Effector memory CD8-positive, alpha-beta T cell (primary cell): ENCODE results near the gene ERH.

ENCODE experiments used
- ATAC-seq: fragments of 150-1000 bp; cut with Tn5 transposase; replicated peaks from 2 replicates; pipeline ENCODE4 v1.10.0; 2021; ENCODE audit warnings: mild to moderate bottlenecking, moderate library complexity
- DNase-seq, 3 experiments: peaks; one replicate each; pipeline ENCODE4 v3.0.0; 2021
- H3K27ac Mint-ChIP-seq, 2 donors: one replicate each; pipeline ENCODE4 v1.8.0; 2022; ENCODE audit warnings: mild to moderate bottlenecking in 2 of 2, mixed read lengths in 2 of 2, moderate library complexity in 2 of 2
- H3K27me3 Mint-ChIP-seq, 2 donors: one replicate each; pipeline ENCODE4 v1.8.0; 2022; ENCODE audit warnings: mixed read lengths in 2 of 2
- H3K36me3 Mint-ChIP-seq: one replicate; pipeline ENCODE4 v1.8.0; 2022; ENCODE audit warnings: mild to moderate bottlenecking, moderate library complexity, mixed read lengths; ENCODE audit not compliant: insufficient read depth
- H3K4me1 Mint-ChIP-seq, 2 donors: one replicate each; pipeline ENCODE4 v1.8.0; 2022; ENCODE audit warnings: low read depth in 2 of 2, mixed read lengths in 2 of 2
- H3K4me3 Mint-ChIP-seq, 2 donors: one replicate each; pipeline ENCODE4 v1.8.0; 2022; ENCODE audit warnings: mild to moderate bottlenecking in 2 of 2, mixed read lengths in 2 of 2, moderate library complexity in 2 of 2
- H3K9me3 Mint-ChIP-seq, 2 donors: one replicate each; pipeline ENCODE4 v1.8.0; 2022; ENCODE audit warnings: mixed read lengths in 2 of 2

The ERH gene

DNA sequence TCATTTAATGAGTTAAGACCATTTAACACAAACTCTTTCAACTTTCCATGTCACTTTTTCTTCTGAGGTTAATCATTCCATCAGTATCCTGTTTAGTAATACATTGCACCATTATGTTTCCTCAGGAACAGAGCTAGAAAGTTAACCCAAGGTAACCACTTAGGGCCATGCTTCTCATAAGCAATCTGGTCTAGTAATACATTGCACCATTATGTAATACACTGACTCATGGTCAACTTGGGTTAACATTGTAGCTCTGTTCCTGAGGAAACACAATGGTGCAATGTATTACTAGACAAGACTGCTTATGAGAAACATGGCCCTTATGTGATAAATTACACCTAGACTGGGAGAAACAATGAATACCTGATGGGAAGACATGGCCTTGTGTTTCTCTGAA lies 21.7 kb downstream of the ERH start:
- H3K27ac Mint-ChIP-seq, result no peak overlapping the region
- no peaks in the 10 kb centered on the region for H3K4me1 Mint-ChIP-seq
- H3K36me3 Mint-ChIP-seq, result peaks cover 33% of the 10 kb centered on the region
- ATAC-seq, result no peak
- no peak for DNase-seq
- no peaks in the 10 kb centered on the region for H3K9me3 Mint-ChIP-seq
- H3K4me3 Mint-ChIP-seq, result no peak overlapping the region
- no peaks in the 10 kb centered on the region for H3K27me3 Mint-ChIP-seq

DNA sequence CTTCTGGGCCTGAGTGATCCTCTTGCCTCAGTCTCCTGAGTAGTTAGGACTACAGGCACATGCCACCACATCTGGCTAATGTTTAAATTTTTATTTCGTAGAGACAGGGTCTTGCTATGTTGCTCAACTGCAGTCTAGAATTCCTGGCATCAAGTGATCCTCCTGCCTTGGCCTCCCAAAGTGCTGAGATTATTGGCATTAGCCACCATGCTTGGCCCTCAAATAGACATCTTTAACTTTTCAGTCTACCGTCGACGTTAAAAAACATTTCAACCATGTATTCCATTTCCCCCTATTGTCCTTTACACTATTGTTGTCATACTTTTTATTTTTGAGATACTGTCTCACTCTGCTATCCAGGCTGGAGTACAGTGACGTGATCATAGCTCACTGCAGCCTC lies 22.4 kb downstream of the ERH start:
- H3K4me1 Mint-ChIP-seq, result no peaks in the 10 kb centered on the region
- H3K27me3 Mint-ChIP-seq, result no peaks in the 10 kb centered on the region
- no peak for DNase-seq
- ATAC-seq, result no peak
- no peak overlapping the region for H3K27ac Mint-ChIP-seq
- H3K36me3 Mint-ChIP-seq, result peaks cover 26% of the 10 kb centered on the region
- no peaks in the 10 kb centered on the region for H3K9me3 Mint-ChIP-seq
- no peak overlapping the region for H3K4me3 Mint-ChIP-seq

DNA sequence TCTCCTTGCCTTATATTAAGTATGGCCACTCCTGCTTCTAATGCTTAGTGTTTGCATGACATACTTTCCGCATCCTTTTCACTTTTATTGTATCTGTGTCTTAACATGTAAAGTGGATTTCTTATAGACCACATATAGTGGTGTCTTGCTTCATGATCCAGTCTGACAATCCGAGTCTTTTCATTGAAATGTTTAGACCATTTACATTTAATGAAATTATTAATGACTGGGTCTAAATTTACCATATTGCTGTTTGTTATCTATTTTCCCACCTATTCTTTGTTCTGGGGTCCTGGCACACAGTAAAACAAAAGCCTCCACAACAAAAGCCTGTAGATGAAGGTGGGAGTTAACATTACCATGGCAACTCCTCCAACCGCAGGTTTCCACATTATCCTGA lies 22.9 kb downstream of the ERH start:
- no peak for DNase-seq
- Mint-ChIP-seq H3K27ac (no peak overlapping the region), H3K4me3 (no peak overlapping the region), H3K9me3 (no peaks in the 10 kb centered on the region), H3K27me3 (no peaks in the 10 kb centered on the region), H3K4me1 (no peaks in the 10 kb centered on the region), H3K36me3 (peaks cover 22% of the 10 kb centered on the region)
- ATAC-seq, result no peak

DNA sequence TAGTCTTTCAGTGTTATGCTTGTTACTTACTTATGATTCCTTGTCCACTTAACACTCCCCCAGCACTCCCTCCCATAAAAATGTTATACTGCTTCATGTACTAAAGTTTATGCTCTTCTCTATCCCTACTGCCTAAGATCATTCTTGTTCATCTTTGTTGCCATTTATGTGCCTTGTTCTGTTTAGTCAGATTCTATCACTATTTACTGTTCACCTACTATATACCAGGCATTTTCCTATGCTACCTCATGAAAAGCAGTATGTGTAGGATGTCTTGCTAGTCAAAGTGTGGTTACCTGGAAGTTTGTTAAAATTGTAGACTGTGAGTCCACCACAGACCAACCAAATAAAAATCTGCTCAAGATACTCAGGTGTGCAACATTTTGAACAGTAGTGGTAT lies 23.9 kb downstream of the ERH start:
- DNase-seq, result no peak
- Mint-ChIP-seq H3K9me3 (no peaks in the 10 kb centered on the region), H3K36me3 (peaks cover 13% of the 10 kb centered on the region), H3K4me1 (no peaks in the 10 kb centered on the region), H3K4me3 (no peak overlapping the region), H3K27me3 (no peaks in the 10 kb centered on the region), H3K27ac (peak overlapping the region in 1 of 2 donors; percentile 18)
- ATAC-seq, result no peak

DNA sequence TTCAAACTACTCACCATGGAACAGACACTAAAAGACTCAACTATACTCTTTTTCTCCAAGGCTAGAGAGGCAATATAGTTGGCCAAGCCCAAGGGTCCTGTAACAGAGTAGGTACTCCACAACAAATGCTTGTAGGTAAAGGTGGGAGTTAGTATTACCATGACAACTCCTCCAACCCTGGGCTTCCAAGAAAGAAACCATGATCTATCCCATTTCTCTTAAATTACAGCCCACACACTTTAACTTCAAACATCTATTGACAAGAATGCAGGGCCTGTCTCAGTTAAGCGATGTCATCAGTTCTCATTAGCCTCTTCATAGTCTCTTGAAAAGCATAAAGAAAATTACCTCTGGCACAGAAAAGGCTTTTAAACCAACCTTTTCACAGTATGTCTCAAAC lies 25.0 kb downstream of the ERH start:
- peaks cover 13% of the 10 kb centered on the region for H3K36me3 Mint-ChIP-seq
- no peak overlapping the region for H3K4me3 Mint-ChIP-seq
- DNase-seq (no peak), ATAC-seq (no peak)
- no peak overlapping the region for H3K27ac Mint-ChIP-seq
- H3K9me3 Mint-ChIP-seq, result no peaks in the 10 kb centered on the region
- no peaks in the 10 kb centered on the region for H3K27me3 Mint-ChIP-seq
- no peaks in the 10 kb centered on the region for H3K4me1 Mint-ChIP-seq

DNA sequence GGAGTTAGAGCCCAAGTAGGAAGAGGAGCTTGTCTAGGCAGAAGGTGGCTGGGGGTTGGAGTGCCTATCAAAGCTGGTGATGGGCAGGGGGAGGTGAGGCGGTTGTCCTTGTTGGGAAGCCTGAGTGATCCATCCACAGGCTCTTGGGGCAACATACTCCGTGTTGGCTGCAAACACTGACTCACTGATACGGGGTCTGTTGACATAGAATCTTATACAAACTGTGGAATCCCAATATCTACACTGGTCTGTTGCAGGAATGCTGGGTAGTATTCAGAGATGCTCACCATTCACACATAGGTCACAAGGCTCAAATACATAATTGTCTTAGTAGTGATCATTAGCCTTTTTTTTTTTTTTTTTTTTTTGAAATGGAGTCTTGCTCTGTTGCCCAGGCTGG lies 26.0 kb downstream of the ERH start:
- H3K27me3 Mint-ChIP-seq, result no peaks in the 10 kb centered on the region
- DNase-seq (no peak), ATAC-seq (no peak)
- H3K4me3 Mint-ChIP-seq, result no peak overlapping the region
- no peaks in the 10 kb centered on the region for H3K4me1 Mint-ChIP-seq
- H3K36me3 Mint-ChIP-seq, result peaks cover 8% of the 10 kb centered on the region
- no peak overlapping the region for H3K27ac Mint-ChIP-seq
- no peaks in the 10 kb centered on the region for H3K9me3 Mint-ChIP-seq

DNA sequence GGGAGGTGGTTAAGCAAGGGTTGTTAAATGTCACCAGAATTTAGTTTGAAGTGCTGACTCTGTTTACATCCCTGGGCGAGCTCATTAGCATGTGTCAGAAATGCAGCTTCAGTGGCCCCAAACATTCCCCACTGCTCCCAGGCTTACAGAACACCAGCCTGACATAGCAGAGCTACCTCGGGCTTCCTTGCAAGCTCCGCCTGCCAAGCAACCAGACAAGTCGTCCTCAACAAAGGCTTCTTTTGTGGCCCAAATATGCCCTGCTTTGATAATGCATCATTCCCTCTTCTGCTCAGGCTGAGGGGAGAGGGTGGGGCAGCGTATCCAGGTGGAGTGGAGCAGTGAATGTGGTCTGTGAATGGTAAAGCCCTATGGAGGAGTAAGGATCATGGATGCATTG lies 28.0 kb downstream of the ERH start:
- no peak for ATAC-seq
- Mint-ChIP-seq H3K4me3 (no peak overlapping the region), H3K27me3 (no peaks in the 10 kb centered on the region), H3K4me1 (no peaks in the 10 kb centered on the region), H3K36me3 (peaks cover 5% of the 10 kb centered on the region), H3K27ac (no peak overlapping the region), H3K9me3 (no peaks in the 10 kb centered on the region)
- no peak for DNase-seq

DNA sequence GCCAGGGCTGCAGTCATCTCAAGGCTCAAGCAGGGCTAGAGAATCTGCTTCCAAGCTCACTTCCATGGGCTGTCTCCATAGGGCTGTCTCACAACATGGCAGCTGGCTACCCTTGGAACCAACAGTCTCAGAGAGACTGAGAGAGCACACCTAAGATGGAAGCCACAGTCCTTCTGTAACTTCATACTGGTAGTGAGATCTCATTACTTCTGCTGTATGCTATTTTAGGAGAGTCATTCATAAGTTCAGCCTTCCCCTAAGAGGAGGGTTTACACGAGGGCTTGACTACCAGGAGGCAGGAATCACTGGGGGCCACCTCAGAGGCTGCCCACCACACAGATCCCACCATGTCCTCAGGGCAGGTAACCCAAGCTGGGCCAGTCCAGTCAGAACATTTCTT lies 29.7 kb downstream of the ERH start:
- no peaks in the 10 kb centered on the region for H3K4me1 Mint-ChIP-seq
- H3K9me3 Mint-ChIP-seq, result no peaks in the 10 kb centered on the region
- DNase-seq (no peak), ATAC-seq (no peak)
- peaks cover 5% of the 10 kb centered on the region for H3K36me3 Mint-ChIP-seq
- peaks cover 0 to under 1% of the 10 kb centered on the region in 2 donors for H3K27me3 Mint-ChIP-seq
- H3K4me3 Mint-ChIP-seq, result no peak overlapping the region
- H3K27ac Mint-ChIP-seq, result no peak overlapping the region

DNA sequence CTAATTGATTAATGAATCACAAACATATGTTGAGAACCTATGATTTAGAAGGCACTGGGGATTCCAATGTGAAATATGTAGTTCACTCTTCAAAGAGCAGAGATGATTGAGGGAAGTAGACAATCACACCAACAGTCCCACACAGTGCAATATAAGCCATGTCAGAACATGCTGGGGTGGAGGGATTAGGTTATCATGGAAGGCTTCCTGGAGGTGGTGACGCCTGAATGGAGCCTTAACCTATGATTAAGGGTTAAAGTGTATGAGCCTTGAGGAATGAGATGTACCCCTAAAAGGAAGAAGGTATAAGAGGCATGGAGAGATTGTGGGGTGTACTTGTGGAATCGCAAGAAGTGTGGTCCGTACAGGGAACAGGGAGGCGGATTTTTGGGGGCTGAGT lies 31.3 kb downstream of the ERH start:
- DNase-seq, result no peak
- peaks cover 5% of the 10 kb centered on the region for H3K36me3 Mint-ChIP-seq
- H3K4me3 Mint-ChIP-seq, result no peak overlapping the region
- ATAC-seq, result no peak
- no peaks in the 10 kb centered on the region for H3K4me1 Mint-ChIP-seq
- H3K27me3 Mint-ChIP-seq, result peaks cover 0 to 11% of the 10 kb centered on the region in 2 donors
- no peaks in the 10 kb centered on the region for H3K9me3 Mint-ChIP-seq
- H3K27ac Mint-ChIP-seq, result peak overlapping the region in 1 of 2 donors; percentile 41

DNA sequence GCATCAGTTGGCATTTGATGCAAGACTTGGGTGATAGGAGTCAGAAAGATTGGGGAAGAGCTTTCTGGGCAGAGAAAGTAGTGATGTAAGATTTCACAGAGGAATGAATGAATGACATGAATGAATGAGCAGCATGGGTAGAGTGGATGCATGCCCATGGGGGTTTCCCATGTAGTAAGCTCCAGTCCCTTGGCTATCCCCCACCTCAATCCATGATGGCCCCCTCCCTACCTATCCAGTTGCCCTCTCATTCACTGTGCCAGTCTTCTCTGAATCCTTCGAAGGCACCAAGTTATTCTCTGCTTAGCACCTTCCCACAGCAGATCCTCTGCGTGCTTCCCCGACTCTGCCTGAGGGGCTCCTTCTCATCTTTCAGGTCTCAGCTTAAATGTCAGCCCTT lies 32.0 kb downstream of the ERH start:
- no peak for ATAC-seq
- Mint-ChIP-seq H3K4me3 (no peak overlapping the region), H3K27ac (no peak overlapping the region), H3K27me3 (peaks cover 0 to 11% of the 10 kb centered on the region in 2 donors), H3K9me3 (no peaks in the 10 kb centered on the region), H3K4me1 (no peaks in the 10 kb centered on the region), H3K36me3 (peaks cover 5% of the 10 kb centered on the region)
- DNase-seq, result no peak

DNA sequence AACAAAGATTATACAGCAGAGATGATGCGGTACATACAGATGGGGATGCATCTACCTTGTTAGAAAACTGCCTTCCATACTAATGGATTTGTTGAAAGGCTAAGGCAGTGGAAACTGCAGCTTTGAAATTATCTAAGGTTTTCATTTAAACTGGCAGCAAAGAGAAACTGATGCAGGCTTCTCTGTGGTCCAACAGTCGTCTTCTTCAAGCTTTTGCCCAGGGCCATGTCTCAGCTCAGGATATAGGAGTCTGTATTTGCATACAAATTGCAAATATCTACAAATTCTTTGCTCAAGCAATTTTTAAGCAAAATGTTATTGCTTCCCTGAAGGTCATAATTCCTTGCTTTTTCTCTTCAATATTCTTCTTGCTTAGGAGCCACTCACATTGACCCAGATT lies 33.7 kb downstream of the ERH start:
- DNase-seq (no peak), ATAC-seq (no peak)
- Mint-ChIP-seq H3K9me3 (no peaks in the 10 kb centered on the region), H3K4me1 (no peaks in the 10 kb centered on the region), H3K27me3 (peaks cover 0 to 12% of the 10 kb centered on the region in 2 donors), H3K27ac (no peak overlapping the region), H3K4me3 (no peak overlapping the region), H3K36me3 (peaks cover 5% of the 10 kb centered on the region)

DNA sequence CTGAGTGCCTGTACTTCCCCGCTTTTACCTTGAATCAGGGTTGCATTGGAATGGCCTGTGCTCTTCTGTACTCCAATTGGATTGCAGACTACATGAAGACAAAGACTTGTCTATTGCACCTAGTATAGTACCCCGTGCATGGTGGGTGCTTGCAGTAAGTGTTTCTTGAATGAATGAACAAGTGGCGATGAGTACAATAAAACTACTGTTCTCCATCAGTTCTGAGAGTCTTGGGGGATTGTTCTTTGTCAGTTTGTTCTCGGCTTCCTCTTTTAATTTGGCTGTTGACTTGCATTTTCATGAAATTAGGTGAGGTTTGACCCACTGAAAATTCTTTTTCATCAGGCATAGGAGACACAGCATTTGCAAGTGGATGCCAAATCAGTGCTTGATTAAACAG lies 34.1 kb downstream of the ERH start:
- Mint-ChIP-seq H3K9me3 (no peaks in the 10 kb centered on the region), H3K27me3 (peaks cover 3 to 17% of the 10 kb centered on the region in 2 donors), H3K36me3 (peaks cover 5% of the 10 kb centered on the region), H3K27ac (no peak overlapping the region), H3K4me3 (no peak overlapping the region), H3K4me1 (no peaks in the 10 kb centered on the region)
- ATAC-seq (no peak), DNase-seq (no peak)

DNA sequence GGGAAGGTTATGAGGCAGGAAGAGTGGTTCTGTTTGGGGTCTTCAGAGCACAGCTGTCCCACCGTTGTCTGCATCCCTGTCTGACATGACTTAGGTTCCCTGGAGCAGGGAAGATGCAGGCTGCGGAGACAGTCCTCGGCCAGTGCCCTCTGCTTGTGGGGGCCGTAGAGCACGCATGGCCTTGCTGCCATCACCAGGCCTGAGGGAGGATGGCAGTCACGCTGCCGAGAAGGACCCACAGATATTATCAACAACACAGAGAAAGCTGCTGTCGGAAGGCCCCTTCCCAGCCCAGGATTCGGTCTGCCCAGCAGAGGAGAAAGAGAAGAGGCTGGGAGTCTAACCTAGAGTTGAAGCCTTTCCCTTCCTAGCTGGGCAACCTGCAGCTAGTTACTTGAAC lies 35.0 kb downstream of the ERH start:
- Mint-ChIP-seq H3K4me3 (no peak overlapping the region), H3K4me1 (no peaks in the 10 kb centered on the region), H3K27me3 (peaks cover 9 to 26% of the 10 kb centered on the region in 2 donors), H3K27ac (no peak overlapping the region), H3K36me3 (no peaks in the 10 kb centered on the region), H3K9me3 (no peaks in the 10 kb centered on the region)
- no peak for ATAC-seq
- DNase-seq, result no peak

DNA sequence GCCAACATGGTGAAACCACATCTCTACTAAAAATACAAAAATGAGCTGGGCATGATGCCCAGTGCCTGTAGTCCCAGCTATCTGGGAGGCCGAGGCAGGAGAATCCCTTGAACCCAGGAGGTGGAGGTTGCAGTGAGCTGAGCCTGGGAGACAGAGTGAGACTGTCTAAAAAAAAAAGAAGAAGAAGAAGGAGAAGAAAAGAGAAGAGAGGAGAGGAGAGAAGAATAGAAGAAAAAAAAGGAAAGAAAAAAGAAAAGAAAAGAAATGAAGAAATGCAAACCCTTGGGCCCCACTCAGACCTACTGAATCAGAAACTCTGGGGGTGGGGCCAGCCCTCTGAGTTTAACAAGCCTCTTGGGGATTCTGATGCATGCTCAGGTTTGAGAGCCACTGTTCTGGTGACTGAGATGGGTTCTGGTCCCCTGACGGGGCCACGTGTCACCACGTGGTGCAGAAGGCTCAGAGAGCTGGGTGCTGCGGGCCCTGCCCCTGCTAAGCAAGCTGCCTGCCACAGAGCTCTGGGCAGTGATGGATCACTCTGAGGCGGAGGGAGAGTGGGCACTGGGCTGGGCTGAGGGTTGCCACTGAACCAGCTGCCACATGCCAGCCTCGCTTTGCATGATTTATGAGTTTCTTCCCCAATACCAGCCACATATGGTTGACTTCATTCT lies 37.5 kb downstream of the ERH start:
- ATAC-seq, result no peak
- peaks cover 0 to under 1% of the 10 kb centered on the region in 2 donors for H3K4me1 Mint-ChIP-seq
- H3K27ac Mint-ChIP-seq, result no peak overlapping the region
- no peaks in the 10 kb centered on the region for H3K9me3 Mint-ChIP-seq
- peaks cover 14 to 34% of the 10 kb centered on the region in 2 donors for H3K27me3 Mint-ChIP-seq
- DNase-seq, result no peak
- no peaks in the 10 kb centered on the region for H3K36me3 Mint-ChIP-seq
- no peak overlapping the region for H3K4me3 Mint-ChIP-seq

DNA sequence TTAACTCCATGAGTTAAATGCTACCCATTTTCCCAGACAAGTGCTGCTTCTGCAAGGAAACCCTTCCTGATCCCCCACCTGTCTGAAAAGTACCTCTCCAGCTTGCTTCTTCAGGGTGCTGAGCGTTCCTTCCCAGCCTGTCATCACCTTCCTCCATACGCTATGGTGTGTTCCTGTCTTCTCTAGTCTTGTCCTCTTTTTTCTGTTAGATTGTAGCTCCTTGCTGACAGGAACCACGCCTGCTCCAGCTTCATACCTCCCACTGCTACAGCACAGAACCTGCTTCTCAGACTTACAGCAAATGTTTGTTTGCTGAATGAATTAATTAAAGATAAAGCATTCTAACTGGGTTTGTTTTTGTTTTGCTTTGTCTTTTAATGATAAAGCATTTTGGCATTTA lies 39.1 kb downstream of the ERH start:
- no peaks in the 10 kb centered on the region for H3K9me3 Mint-ChIP-seq
- DNase-seq (no peak), ATAC-seq (no peak)
- no peak overlapping the region for H3K4me3 Mint-ChIP-seq
- H3K27ac Mint-ChIP-seq, result no peak overlapping the region
- H3K36me3 Mint-ChIP-seq, result no peaks in the 10 kb centered on the region
- peaks cover 14 to 34% of the 10 kb centered on the region in 2 donors for H3K27me3 Mint-ChIP-seq
- H3K4me1 Mint-ChIP-seq, result peaks cover 9 to 14% of the 10 kb centered on the region in 2 donors
